Tibial nerve (tissue), 4 donors: ENCODE data around the gene ITGA11. TPM values are rescaled to one million over a fixed set of nuclear protein-coding genes. Genes with fewer than 3 reads are reported as not detected.

ENCODE experiments used
- DNase-seq, 2 donors: peaks; one replicate each; pipeline ENCODE4 v3.0.0-alpha.2; 2019; ENCODE audit warnings: low spot score in 2 of 2
- H3K27ac ChIP-seq, 4 donors: fragments of 200-600 bp; sonication (generic) in 3 of 4; one replicate each; pipeline ENCODE4 v1.5.1; 2017 to 2019; ENCODE audit warnings: mild to moderate bottlenecking in 1 of 4
- H3K27me3 ChIP-seq, 2 donors: fragments of 200-600 bp; sonication (generic) in 1 of 2; one replicate each; pipeline versions ENCODE4 v1.5.1 to v1.6.0; 2017 to 2019
- H3K36me3 ChIP-seq, 3 donors: fragments of 200-600 bp; sonication (generic); one replicate each; pipeline ENCODE4 v1.5.1; 2018 to 2019
- H3K4me1 ChIP-seq, 4 donors: fragments of 200-600 bp; sonication (generic) in 3 of 4; one replicate each; pipeline ENCODE4 v1.5.1; 2017 to 2019
- H3K4me3 ChIP-seq, 4 donors: fragments of 200-600 bp; sonication (generic) in 3 of 4; one replicate each; pipeline ENCODE4 v1.5.1; 2017 to 2019; ENCODE audit warnings: mild to moderate bottlenecking in 1 of 4, moderate library complexity in 1 of 4
- H3K9me3 ChIP-seq, 4 donors: fragments of 200-600 bp; sonication (generic) in 3 of 4; one replicate each; pipeline ENCODE4 v1.5.1; 2017 to 2019
- EP300 ChIP-seq, 2 donors: sonication (generic); formaldehyde crosslinking; IDR thresholded peaks; one replicate each; pipeline ENCODE4 v1.6.1; 2017; ENCODE audit warnings: antibody characterized with exemption in 2 of 2, mild to moderate bottlenecking in 1 of 2
- POLR2A ChIP-seq, 2 donors: fragments of 450-650 bp; IDR thresholded peaks; one replicate each; pipeline ENCODE4 v1.6.1; 2017; ENCODE audit warnings: antibody characterized with exemption in 2 of 2, mild to moderate bottlenecking in 2 of 2, moderate library complexity in 2 of 2
- WGBS, 2 donors: methylation state at CpG; one replicate each; pipeline ENCODE4 v1.1.5; 2018; 5-methylcytosine and 5-hydroxymethylcytosine counted together
- total RNA-seq, 4 donors: library from RNA; depleted of rRNA; stranded (reverse); fragments of >200 nt; gene quantifications; one replicate each; pipeline ENCODE4 v1.1.0, GENCODE V29; 2016

Gene ITGA11
- total RNA-seq, 4 donors from 2014 or later, result 2.7 to 12.1 (median 6.9) TPM

GRCh38 chr15:68249058-68249713 lies 182.8 kb downstream of the ITGA11 start:
- WGBS, 2 donors, result 64 to 72% methylated on average over 3 of the region's 3 CpGs
- no peak for DNase-seq
- Histone ChIP-seq H3K27me3 (no peaks in the 10 kb centered on the region), H3K27ac (no peak overlapping the region), H3K36me3 (peaks cover 0 to 5% (median 0%) of the 10 kb centered on the region in 3 donors), H3K4me3 (no peak overlapping the region), H3K4me1 (peaks cover 0 to 9% (median 2%) of the 10 kb centered on the region in 4 donors), H3K9me3 (peaks cover 0 to 12% (median 3%) of the 10 kb centered on the region in 4 donors)
- TF ChIP-seq POLR2A (IDR thresholded peaks at IDR 0.05) (no peak), EP300 (IDR thresholded peaks at IDR 0.05) (peak; percentile 26 to 34)

Other genes starting within 250 kb of the ITGA11 start
- 10 to 100 TPM in 3 of 4 donors, 1 to 10 TPM in 1; 7.5 to 27.1 (median 13.6) TPM for gene CALML4, start 226.8 kb downstream of the ITGA11 start, total RNA-seq
- gene CLN6, start 202.4 kb downstream of the ITGA11 start, total RNA-seq, result 10 to 100 TPM; 10.0 to 28.8 (median 16.3) TPM
- 10 to 100 TPM; 39.0 to 47.6 (median 39.9) TPM for gene FEM1B, start 154.4 kb downstream of the ITGA11 start, total RNA-seq
- 10 to 100 TPM in 1 of 4 donors, 1 to 10 TPM in 3; 6.3 to 12.6 (median 9.6) TPM for gene CORO2B, start 146.8 kb upstream of the ITGA11 start, total RNA-seq